ENCODE data around the gene ACER2. TPM values are rescaled to one million over a fixed set of nuclear protein-coding genes. Genes with fewer than 3 reads are reported as not detected.

Gene ACER2
- total RNA-seq, 1 donor from 2014 or later = 10.8 TPM

DNA sequence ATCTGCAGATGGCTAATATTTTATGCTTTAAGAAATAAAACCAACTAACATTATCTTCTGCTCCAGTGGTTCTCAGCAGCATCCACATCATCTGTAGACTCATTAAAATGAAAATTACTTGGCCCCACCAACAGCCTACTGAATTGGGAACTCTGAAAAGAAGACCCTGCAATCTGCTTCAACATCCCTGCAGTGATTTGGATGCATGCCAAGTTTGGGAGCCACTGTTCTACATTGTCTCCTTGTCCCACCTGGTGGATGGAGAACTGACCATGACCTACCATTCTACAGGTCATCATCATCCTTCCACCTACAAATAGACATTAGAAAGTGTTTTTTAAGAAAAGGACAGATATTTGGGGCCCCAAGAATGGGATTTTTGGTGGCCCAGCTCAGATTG, 71.1 kb downstream of the ACER2 start:
- H3K4me3 ChIP-seq (ENCODE audit: low read depth, low read length) = no peak overlapping the region
- H3K27me3 ChIP-seq (ENCODE audit: control insufficient read depth, insufficient read depth, low read length) = peaks cover 8% of the 10 kb centered on the region
- no peak for TF ChIP-seq CTCF (IDR thresholded peaks at IDR 0.05; ENCODE audit: insufficient read depth, low read length, poor library complexity, severe bottlenecking)
- no peak for DNase-seq (ENCODE audit: low read depth)
- H3K36me3 ChIP-seq (ENCODE audit: control insufficient read depth, insufficient read depth, low read length) = no peaks in the 10 kb centered on the region

DNA sequence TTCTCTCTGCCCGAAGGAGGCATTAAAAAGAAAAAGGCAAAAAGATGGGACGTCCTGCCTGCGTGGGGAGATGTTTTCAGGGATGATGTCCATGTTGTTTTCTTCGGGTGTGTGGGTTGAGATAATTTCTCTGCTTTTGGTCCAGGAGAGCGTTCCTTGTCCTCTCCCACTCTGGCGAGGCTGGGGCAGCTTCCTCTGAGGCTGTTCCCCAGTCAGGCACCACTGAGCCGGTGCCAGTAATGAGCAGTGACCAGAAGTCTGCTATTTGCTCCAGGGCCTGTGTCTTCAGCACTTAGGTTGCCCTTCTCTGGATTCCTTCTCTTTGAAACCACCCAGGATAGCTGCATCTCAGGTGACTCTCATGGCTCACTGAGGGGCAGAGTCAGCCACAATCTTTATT, 71.5 kb downstream of the ACER2 start:
- H3K27me3 ChIP-seq (ENCODE audit: control insufficient read depth, insufficient read depth, low read length) = peaks cover 8% of the 10 kb centered on the region
- no peak for TF ChIP-seq CTCF (IDR thresholded peaks at IDR 0.05; ENCODE audit: insufficient read depth, low read length, poor library complexity, severe bottlenecking)
- H3K4me3 ChIP-seq (ENCODE audit: low read depth, low read length) = no peak overlapping the region
- no peaks in the 10 kb centered on the region for H3K36me3 ChIP-seq (ENCODE audit: control insufficient read depth, insufficient read depth, low read length)
- DNase-seq (ENCODE audit: low read depth) = no peak

GRCh38 chr9:19481121-19481870, 72.5 kb downstream of the ACER2 start:
- Histone ChIP-seq H3K27me3 (ENCODE audit: control insufficient read depth, insufficient read depth, low read length) (peaks cover 8% of the 10 kb centered on the region), H3K36me3 (ENCODE audit: control insufficient read depth, insufficient read depth, low read length) (no peaks in the 10 kb centered on the region), H3K4me3 (ENCODE audit: low read depth, low read length) (no peak overlapping the region)
- no peak for DNase-seq (ENCODE audit: low read depth)
- no peak for TF ChIP-seq CTCF (IDR thresholded peaks at IDR 0.05; ENCODE audit: insufficient read depth, low read length, poor library complexity, severe bottlenecking)

DNA sequence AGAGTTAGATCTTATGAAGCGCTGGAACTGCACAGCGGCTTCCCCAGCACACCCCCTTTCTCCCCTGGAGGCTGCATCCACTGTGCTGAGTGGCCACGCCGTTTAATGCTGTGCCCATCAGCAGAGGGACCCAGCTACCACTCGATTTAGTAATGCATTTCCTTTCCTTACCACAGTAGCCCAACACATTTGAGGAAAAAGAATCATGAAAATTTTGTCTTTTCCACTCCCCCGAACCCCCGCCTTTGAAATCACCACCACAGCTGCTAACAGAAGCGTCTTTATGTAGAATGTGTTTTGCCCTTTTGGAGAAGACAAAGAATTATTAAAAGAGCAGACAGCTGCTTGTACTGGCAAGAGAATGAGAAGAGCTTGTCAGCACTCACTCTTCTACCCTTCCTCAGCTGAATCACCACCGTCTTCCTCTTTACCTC, 73.2 kb downstream of the ACER2 start:
- Histone ChIP-seq H3K27me3 (ENCODE audit: control insufficient read depth, insufficient read depth, low read length) (peaks cover 8% of the 10 kb centered on the region), H3K4me3 (ENCODE audit: low read depth, low read length) (no peak overlapping the region), H3K36me3 (ENCODE audit: control insufficient read depth, insufficient read depth, low read length) (no peaks in the 10 kb centered on the region)
- no peak for TF ChIP-seq CTCF (IDR thresholded peaks at IDR 0.05; ENCODE audit: insufficient read depth, low read length, poor library complexity, severe bottlenecking)
- no peak for DNase-seq (ENCODE audit: low read depth)

DNA sequence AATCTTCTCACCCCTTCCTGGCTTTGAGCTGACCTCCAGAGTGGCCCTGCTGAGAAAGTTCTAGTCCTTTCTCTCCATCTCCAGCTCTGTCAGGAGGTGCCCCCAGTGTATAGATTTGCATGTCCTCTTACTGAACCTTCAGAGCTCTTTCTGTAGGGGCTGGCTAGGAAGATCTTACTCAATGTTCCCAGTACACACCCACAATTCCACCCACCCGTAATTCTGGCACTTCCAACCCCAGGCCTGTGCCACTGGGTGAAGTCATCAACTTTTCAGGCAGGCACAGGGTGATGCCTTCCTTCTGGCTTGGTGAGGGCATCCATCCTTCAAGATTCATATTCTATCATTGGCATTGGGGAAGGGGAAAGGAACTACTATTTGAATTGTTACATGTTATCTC, 75.9 kb downstream of the ACER2 start:
- Histone ChIP-seq H3K4me3 (ENCODE audit: low read depth, low read length) (no peak overlapping the region), H3K36me3 (ENCODE audit: control insufficient read depth, insufficient read depth, low read length) (no peaks in the 10 kb centered on the region), H3K27me3 (ENCODE audit: control insufficient read depth, insufficient read depth, low read length) (peaks cover 6% of the 10 kb centered on the region)
- DNase-seq (ENCODE audit: low read depth) = no peak
- no peak for TF ChIP-seq CTCF (IDR thresholded peaks at IDR 0.05; ENCODE audit: insufficient read depth, low read length, poor library complexity, severe bottlenecking)

- no peak for DNase-seq (ENCODE audit: low read depth)
- no peak for TF ChIP-seq CTCF (IDR thresholded peaks at IDR 0.05; ENCODE audit: insufficient read depth, low read length, poor library complexity, severe bottlenecking)
- H3K36me3 ChIP-seq (ENCODE audit: control insufficient read depth, insufficient read depth, low read length) = no peaks in the 10 kb centered on the region
- H3K4me3 ChIP-seq (ENCODE audit: low read depth, low read length) = no peak overlapping the region
- H3K27me3 ChIP-seq (ENCODE audit: control insufficient read depth, insufficient read depth, low read length) = peaks cover 6% of the 10 kb centered on the region
Observed at GRCh38 chr9:19485193-19485592, 76.4 kb downstream of the ACER2 start.

Measured in kidney epithelial cell (primary cell).